Neural progenitor cell (in vitro differentiated cells): ENCODE measurements around the gene PADI2. TPM values are rescaled to one million over a fixed set of nuclear protein-coding genes. Genes with fewer than 3 reads are reported as not detected.

ENCODE experiments used
- DNase-seq: peaks from one replicate; pipeline ENCODE4 v3.0.0-alpha.2; 2016; ENCODE audit warnings: low spot score
- H2AFZ ChIP-seq: fragments of 200-600 bp; sonication (generic); replicated peaks from 2 replicates; pipeline ENCODE4 v1.6.1; 2016; ENCODE audit warnings: antibody characterized with exemption
- H3F3A ChIP-seq: fragments of 200-600 bp; sonication (generic); 2 replicates; pipeline ENCODE4 v1.6.1; 2016; ENCODE audit warnings: antibody characterized with exemption, low read depth
- H3K27ac ChIP-seq: fragments of 200-600 bp; sonication (generic); 2 replicates; pipeline ENCODE4 v1.5.1; 2016; ENCODE audit warnings: mild to moderate bottlenecking
- H3K27me3 ChIP-seq: fragments of 200-600 bp; sonication (generic); 2 replicates; pipeline ENCODE4 v1.6.1; 2016; ENCODE audit warnings: mild to moderate bottlenecking, moderate library complexity
- H3K36me3 ChIP-seq: fragments of 200-600 bp; sonication (generic); 2 replicates; pipeline ENCODE4 v1.5.1; 2016
- H3K4me1 ChIP-seq: fragments of 200-600 bp; sonication (generic); 2 replicates; pipeline ENCODE4 v1.6.1; 2016; ENCODE audit warnings: mixed run types
- H3K4me2 ChIP-seq: fragments of 200-600 bp; sonication (generic); 2 replicates; pipeline ENCODE4 v1.6.1; 2016
- H3K4me3 ChIP-seq: fragments of 200-600 bp; sonication (generic); 2 replicates; pipeline ENCODE4 v1.5.1; 2016
- H3K79me2 ChIP-seq: fragments of 200-600 bp; sonication (generic); 2 replicates; pipeline ENCODE4 v1.6.1; 2016; ENCODE audit warnings: low read depth
- H3K9ac ChIP-seq: fragments of 200-600 bp; sonication (generic); 2 replicates; pipeline ENCODE4 v1.6.1; 2016
- H3K9me3 ChIP-seq: fragments of 200-600 bp; sonication (generic); 2 replicates; pipeline ENCODE4 v1.5.1; 2016; ENCODE audit warnings: low read depth
- H4K20me1 ChIP-seq: fragments of 200-600 bp; sonication (generic); 2 replicates; pipeline ENCODE4 v1.6.1; 2016; ENCODE audit warnings: low read depth
- H3K27ac Mint-ChIP-seq: 3 replicates; pipeline ENCODE4 v1.8.0; 2021; ENCODE audit warnings: mixed read lengths
- H3K27me3 Mint-ChIP-seq: 2 replicates; pipeline ENCODE4 v1.8.0; 2022; ENCODE audit warnings: low read depth, mild to moderate bottlenecking, inconsistent platforms, moderate library complexity, mixed read lengths; ENCODE audit not compliant: insufficient read depth
- H3K36me3 Mint-ChIP-seq: 3 replicates; pipeline ENCODE4 v1.8.0; 2021; ENCODE audit warnings: mixed read lengths
- H3K4me1 Mint-ChIP-seq: 3 replicates; pipeline ENCODE4 v1.8.0; 2021; ENCODE audit warnings: mixed read lengths
- H3K4me3 Mint-ChIP-seq: 3 replicates; pipeline ENCODE4 v1.8.0; 2021; ENCODE audit warnings: mild to moderate bottlenecking, moderate library complexity, mixed read lengths
- H3K9me3 Mint-ChIP-seq: 3 replicates; pipeline ENCODE4 v1.8.0; 2020; ENCODE audit warnings: mixed read lengths
- CTCF ChIP-seq: fragments of 200-600 bp; sonication (generic); IDR thresholded peaks from 2 replicates; pipeline ENCODE4 v1.5.1; 2017; ENCODE audit warnings: antibody characterized with exemption, mild to moderate bottlenecking
- EZH2 ChIP-seq: fragments of 200-600 bp; sonication (generic); IDR thresholded peaks from 2 replicates; pipeline ENCODE4 v1.6.1; 2017; ENCODE audit warnings: antibody characterized with exemption, mild to moderate bottlenecking, moderate library complexity
- EZH2phosphoT487 ChIP-seq: fragments of 200-600 bp; sonication (generic); IDR thresholded peaks from 2 replicates; pipeline ENCODE4 v1.6.1; 2017; ENCODE audit warnings: antibody characterized with exemption
- total RNA-seq: library from RNA; depleted of rRNA; stranded (reverse); fragments of >200 nt; gene quantifications from 2 replicates; pipeline ENCODE4 v1.2.3, GENCODE V29; 2015; ENCODE audit warnings: low replicate concordance

The PADI2 gene
- total RNA-seq, 1 donor from 2014 or later = 0.77 TPM

DNA sequence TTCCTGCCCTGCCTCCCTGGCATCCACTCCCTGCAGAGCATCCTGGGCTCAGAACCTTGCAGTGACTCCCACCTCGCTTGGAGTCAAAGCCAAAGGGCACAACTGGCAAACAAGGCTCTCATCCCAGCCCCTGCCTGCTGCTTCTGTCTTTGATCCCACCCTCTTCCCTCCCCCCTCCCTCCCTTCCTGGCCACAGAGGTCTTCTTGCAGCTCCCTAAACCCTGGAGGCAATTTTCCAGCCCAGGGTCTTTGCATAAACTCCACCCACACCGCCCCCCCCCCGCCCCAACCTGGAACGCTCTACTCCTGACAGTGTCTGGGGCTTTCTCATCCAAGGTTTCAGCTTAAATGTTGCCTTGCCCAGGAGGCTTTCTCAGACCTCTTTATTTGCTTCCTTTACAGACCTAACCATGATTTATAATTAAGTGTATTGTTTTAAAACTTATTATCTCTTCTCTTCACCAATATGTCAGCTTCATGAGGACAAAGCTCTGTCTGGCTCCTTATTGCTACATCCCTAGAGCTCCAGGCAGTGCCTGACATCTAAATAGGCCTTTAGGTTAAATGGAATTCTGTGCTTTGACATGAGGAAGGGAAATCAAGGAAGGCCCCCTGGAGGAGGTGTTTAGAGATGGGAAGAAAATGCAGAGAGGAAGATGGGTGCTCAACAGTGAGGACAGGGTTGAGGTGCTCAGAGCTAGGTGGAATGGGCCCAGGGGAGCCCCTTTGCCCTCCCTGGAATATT, 48.0 kb upstream of the PADI2 start:
- TF ChIP-seq EZH2phosphoT487 (no peak), CTCF (no peak), EZH2 (no peak)
- Histone ChIP-seq H2AFZ (no peak overlapping the region), H3K4me1 (peaks cover 3% of the 10 kb centered on the region), H3F3A (no peaks in the 10 kb centered on the region), H4K20me1 (no peaks in the 10 kb centered on the region), H3K9me3 (no peaks in the 10 kb centered on the region), H3K4me3 (no peak overlapping the region), H3K79me2 (no peaks in the 10 kb centered on the region), H3K36me3 (no peaks in the 10 kb centered on the region), H3K4me2 (no peak overlapping the region), H3K27me3 (no peaks in the 10 kb centered on the region), H3K27ac (no peak overlapping the region), H3K9ac (no peak overlapping the region)
- no peak overlapping the region for H3K27ac Mint-ChIP-seq
- peaks cover 12% of the 10 kb centered on the region for H3K27me3 Mint-ChIP-seq
- peaks cover 8% of the 10 kb centered on the region for H3K4me1 Mint-ChIP-seq
- H3K4me3 Mint-ChIP-seq = no peak overlapping the region
- no peaks in the 10 kb centered on the region for H3K9me3 Mint-ChIP-seq
- no peak for DNase-seq
- H3K36me3 Mint-ChIP-seq = no peaks in the 10 kb centered on the region

DNA sequence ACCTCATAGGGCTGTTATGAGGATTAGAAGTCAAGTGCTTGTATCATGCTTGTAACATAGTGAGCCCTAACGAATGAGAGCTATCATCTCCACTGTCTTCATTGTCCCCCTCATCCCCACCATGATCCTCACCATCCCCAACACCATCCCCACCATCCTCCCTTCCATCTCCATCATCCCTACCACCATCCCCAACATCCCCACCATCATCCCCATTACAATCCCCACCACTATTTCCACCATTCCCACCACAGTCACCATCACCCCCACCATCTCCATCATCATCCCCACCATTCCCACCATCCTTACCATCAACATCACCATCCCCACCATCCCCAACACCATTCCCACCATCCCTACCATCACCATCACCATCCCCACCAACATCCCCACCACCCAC, 46.6 kb upstream of the PADI2 start:
- no peak for TF ChIP-seq EZH2phosphoT487
- TF ChIP-seq CTCF = no peak
- no peak for TF ChIP-seq EZH2
- H3K9me3 Mint-ChIP-seq = no peaks in the 10 kb centered on the region
- H3K9ac ChIP-seq = no peak overlapping the region

DNA sequence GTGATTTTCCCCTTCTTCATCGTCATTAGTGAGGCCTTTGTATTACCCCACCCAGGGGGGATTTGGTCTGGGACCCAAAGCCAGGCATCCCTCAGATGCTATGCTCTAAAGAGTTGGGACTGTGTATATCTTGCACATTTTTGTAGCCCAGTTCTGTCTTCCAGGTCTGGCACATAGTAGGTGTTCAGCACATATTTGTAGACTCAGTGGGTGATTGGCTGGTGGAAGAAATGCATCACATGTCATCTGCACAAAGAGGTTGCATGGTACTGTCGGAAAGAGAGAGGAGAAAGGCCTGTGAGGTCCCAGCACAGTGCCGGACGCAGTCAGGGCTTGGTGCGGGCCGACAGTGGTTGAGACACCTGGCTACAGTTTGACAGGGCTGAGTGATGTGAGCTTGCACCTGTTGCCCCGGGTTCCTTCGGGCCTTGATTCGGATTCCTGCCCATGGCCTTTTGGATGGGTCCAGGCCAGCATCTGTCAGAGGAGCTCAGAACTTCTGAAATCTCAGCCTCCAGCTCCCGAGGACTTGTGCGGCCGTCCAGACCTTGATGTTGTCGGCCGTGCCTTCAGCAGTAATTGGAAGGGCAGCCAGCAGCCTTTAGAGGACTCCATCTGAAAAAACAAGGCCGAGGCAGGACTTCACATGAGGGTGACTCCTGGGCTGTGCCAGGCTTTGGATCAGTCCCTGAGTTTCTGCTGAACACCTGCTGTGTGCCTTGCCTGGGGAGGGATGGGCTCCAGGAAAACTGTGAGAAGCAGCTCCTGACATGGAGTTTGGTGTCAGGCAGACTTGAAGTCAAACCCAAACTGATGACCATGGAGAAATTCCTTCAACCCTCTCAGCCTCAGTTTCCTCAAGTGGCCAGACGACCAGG, 44.8 kb upstream of the PADI2 start:
- no peak overlapping the region for H3K9ac ChIP-seq
- H3K4me2 ChIP-seq = no peak overlapping the region
- H3K27ac ChIP-seq = no peak overlapping the region
- no peaks in the 10 kb centered on the region for H3K36me3 Mint-ChIP-seq
- H3K27me3 Mint-ChIP-seq = peaks cover 12% of the 10 kb centered on the region
- H3K4me1 ChIP-seq = peaks cover 3% of the 10 kb centered on the region
- no peak overlapping the region for H3K4me3 ChIP-seq
- H3K79me2 ChIP-seq = no peaks in the 10 kb centered on the region
- no peak overlapping the region for H2AFZ ChIP-seq
- no peak overlapping the region for H3K4me3 Mint-ChIP-seq
- TF ChIP-seq CTCF (no peak), EZH2 (no peak), EZH2phosphoT487 (no peak)
- H3K36me3 ChIP-seq = no peaks in the 10 kb centered on the region
- no peaks in the 10 kb centered on the region for H3F3A ChIP-seq
- H3K27me3 ChIP-seq = no peaks in the 10 kb centered on the region
- H4K20me1 ChIP-seq = no peaks in the 10 kb centered on the region
- H3K9me3 ChIP-seq = no peaks in the 10 kb centered on the region
- DNase-seq = no peak
- H3K4me1 Mint-ChIP-seq = peaks cover 8% of the 10 kb centered on the region
- no peaks in the 10 kb centered on the region for H3K9me3 Mint-ChIP-seq
- no peak overlapping the region for H3K27ac Mint-ChIP-seq

More for the DNA sequence above, 46.6 kb upstream of the PADI2 start:
- H3K27ac Mint-ChIP-seq = no peak overlapping the region
- Histone ChIP-seq H3K27me3 (no peaks in the 10 kb centered on the region), H3K36me3 (no peaks in the 10 kb centered on the region), H3K4me3 (no peak overlapping the region), H3K4me2 (no peak overlapping the region), H3K4me1 (peaks cover 3% of the 10 kb centered on the region), H3K79me2 (no peaks in the 10 kb centered on the region), H3F3A (no peaks in the 10 kb centered on the region), H4K20me1 (no peaks in the 10 kb centered on the region), H3K9me3 (no peaks in the 10 kb centered on the region), H3K27ac (no peak overlapping the region), H2AFZ (no peak overlapping the region)
- DNase-seq = no peak
- H3K4me3 Mint-ChIP-seq = no peak overlapping the region
- peaks cover 8% of the 10 kb centered on the region for H3K4me1 Mint-ChIP-seq
- H3K36me3 Mint-ChIP-seq = no peaks in the 10 kb centered on the region
- H3K27me3 Mint-ChIP-seq = peaks cover 13% of the 10 kb centered on the region
